HG02623 (cell line): ENCODE measurements around the gene LCN2.

Source experiments
- ATAC-seq: cut with Tn5 transposase; IDR thresholded peaks from one replicate; pipeline ENCODE4 v1.9.1; 2021; ENCODE audit warnings: moderate library complexity; ENCODE audit not compliant: unreplicated experiment

LCN2 gene

DNA sequence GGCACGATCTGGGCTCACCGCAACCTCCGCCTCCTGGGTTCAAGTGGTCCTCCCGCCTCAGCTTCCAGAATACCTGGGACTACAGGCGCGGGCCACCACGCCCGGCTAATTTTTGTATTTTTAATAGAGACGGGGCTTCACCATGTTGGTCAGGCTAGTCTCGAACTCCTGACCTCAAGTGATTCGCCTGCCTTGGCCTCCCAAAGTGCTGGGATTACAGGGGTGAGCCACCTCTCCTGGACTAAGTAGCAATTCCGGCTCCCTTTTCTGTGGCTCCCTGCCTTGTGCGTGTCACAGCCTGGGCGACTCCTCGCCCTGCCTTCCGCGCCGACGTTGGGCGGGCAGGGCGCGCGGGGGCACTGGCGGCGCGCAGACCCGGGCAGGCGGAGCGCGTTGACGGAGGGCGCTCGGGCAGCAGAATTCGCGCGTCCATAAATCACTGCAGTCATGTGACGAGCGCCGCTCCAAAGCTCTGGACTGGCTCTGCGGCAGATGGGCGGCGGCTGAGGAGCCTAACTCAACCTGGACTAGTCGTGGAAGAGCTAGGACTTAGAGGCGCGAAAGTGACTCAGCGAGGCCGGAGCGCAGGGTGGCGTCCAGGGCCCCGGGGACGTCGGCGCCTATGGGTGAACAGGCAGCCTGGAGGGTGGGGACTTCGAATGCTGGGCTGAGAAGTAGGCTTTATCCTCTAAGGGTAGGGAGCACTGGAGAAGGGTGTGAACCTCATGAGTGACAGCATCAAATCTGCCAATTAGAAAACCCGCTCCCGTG, 43.5 kb downstream of the LCN2 start:
- ATAC-seq, result no peak

DNA sequence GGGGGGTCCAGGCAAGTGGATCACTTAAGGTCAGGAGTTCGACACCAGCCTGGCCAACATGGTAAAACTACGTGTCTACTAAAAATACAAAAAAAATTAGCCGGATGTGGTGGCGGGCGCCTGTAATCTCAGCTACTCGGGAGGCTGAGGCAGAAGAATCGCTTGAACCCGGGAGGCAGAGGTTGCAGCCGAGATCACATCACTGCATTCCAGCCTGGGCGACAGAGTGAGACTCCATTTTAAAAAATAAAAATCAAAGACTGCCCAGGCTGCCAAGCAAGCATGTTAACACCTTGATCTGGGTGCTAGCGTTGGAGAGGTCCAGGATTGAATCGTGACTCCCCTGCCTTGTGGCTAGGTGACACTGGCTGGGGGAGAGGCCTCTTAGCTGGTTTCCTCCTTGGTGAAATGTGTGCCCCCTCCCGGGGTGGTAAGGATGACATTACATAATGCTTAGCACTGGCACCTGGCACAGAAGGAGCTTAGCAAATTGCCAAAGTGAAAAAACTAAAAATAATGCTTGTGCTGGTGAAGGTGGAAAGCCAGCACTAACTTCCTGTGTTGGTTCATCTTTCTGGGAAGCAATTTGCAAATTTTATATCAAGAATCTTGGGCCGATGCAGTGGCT, 44.3 kb downstream of the LCN2 start:
- ATAC-seq, result no peak

DNA sequence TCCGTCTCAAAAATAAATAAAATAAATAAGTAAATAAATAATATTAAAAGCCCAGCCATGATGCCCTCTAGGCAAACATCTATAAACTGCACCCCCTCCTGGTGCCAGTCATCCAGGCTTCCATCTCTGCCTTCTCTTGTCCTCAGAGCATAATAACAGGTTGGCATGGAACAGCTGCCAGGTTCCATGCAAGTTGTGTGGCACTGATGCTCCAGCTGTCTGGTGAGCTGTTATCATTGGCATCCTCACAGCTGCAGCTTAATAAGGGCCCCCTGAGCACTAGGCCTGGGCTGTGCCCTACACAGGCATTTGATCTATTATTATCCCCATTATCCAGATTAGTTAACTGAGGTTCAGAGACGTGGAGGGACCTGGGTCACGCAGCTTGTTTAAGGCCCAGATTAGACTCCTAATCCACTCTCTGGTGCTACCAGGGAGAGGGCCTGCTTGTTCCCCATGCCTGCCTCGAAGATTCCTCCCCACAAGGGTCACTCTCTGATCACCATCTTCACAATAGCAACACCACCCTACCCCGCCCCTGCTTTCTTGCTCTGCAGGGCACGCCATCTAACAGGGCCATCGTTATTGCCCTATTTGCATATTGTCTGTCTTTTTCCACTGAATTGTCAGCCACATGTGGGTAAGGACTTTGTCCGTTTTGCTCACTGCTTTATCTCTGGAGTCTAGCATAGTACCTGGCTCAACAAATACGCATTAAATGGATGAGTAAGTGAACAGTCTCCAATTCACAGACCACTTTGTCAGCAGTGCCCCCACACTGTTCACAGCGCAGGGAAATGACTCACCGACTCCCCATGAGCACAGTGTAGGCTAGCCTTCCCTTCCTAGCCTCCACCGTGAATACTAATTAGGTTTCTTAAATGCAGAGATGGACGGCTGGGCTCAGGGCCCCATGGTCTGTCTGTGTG, 52.5 kb downstream of the LCN2 start:
- no peak for ATAC-seq

DNA sequence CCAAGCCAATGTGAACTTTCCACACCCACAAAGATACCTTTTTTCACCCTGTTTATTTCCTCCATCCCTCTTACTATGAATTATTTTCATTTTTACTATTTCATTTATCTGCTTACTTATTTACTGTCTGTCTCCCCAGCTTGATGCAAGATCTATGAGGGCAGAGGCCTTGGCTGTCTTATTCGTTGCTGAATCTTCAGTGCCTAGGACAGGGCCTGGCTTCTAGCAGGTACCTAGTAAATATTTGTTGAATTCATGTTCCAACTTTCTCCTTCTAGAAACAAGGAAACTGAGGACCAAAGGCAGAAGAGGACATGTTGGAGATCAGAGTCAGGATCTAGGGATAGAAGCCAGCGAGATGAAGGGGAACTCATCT, 53.4 kb downstream of the LCN2 start:
- ATAC-seq, result no peak
